Measurements from ENCODE around the gene OSTF1.

OSTF1 gene, protein sequence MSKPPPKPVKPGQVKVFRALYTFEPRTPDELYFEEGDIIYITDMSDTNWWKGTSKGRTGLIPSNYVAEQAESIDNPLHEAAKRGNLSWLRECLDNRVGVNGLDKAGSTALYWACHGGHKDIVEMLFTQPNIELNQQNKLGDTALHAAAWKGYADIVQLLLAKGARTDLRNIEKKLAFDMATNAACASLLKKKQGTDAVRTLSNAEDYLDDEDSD

DNA sequence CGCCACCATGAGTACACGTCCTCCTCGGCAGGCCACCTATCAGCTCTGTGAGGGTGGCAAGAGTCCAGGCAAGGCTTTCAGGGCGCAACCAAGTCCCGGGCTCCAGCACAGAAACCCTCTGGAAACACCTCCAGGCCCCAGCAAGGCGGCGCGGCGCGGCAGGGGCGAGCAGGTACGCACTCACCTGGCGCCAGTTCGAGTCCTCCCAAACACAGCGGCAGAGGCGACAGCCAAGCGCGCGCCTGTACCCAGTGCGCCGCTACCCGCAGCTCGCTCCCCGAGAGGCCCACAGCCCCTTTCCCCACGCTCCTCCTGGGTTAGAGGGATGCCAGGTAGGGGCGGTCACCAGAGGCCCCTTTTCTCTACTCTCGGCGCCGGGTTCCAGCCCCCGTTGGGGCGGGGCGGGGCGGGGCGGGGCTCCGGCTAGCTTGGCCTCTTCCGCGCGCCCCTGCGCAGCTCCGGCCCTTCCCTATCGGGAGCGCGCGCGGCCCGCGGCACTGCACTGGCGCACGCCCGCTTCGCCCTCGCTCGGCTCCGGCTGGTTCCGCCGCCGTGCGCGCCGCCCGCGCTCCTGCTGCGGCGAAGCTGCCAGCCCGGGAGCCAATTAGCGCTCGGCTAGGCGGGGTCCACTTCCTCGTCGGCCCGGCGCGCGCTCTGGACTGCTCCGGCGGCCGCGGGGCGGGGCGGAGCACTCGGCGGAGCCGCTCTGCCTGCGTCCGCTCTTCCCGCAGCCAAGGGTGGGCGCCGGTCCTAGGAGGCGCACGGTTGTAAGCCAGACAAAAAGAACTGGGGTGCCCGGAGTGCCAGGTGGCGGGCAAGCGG lies at the start of gene OSTF1, which contains the start of gene NMRK1:
TSS of gene OSTF1 (plus strand) at position 691 of the 822 bp plus-strand sequence. CDS start 179 bp downstream, outside the sequence.
TSS of gene NMRK1 (minus strand) at position 332 of the 822 bp plus-strand sequence. CDS start 5,040 bp downstream, outside the sequence.
- DNase-seq (ENCODE audit: low read depth in 3 of 3, low spot score in 1 of 3), result peak; percentile 84 to 85 (median 84)

DNA sequence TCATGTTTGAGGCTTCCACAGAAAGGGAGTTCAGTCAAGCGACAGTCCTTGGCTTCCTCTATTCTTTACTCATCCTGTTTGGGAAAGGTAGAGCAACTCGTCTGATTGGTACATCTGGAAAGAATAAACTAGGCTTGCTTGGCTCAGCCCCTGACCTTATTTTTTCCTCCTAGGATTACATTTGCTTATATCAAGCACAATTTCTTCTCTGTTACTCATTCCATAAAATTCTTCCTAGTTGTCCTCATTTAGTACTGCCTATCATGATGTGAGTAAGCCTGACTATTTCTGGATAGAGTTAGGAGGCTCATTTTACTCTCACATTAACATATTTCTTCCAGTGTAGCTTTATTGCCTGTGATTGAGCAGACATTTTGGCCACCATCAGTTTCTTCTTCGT lies 49.3 kb upstream of the OSTF1 start:
- no peak for DNase-seq (ENCODE audit: low read depth in 3 of 3, low spot score in 1 of 3)

DNA sequence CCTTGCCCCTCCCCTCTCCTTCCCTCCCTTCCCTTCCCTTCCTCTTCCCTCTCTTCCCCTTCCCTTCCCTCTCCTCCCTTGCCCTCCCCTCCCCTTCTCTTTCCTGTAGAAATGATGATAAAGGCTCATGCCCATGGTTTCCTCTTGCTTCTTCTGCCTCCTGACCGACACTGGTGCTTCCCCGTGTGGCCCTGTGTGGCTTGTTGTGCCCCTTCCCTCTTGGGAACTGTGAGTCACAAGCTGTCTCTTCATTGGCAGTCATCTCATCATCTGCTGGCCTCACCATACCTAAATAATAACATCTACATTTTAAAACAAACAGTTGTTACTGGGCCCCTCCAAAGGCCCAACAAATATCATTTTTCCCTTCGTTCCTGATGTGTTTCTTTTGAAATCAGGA lies 48.5 kb upstream of the OSTF1 start:
- DNase-seq (ENCODE audit: low read depth in 3 of 3, low spot score in 1 of 3), result no peak

DNA sequence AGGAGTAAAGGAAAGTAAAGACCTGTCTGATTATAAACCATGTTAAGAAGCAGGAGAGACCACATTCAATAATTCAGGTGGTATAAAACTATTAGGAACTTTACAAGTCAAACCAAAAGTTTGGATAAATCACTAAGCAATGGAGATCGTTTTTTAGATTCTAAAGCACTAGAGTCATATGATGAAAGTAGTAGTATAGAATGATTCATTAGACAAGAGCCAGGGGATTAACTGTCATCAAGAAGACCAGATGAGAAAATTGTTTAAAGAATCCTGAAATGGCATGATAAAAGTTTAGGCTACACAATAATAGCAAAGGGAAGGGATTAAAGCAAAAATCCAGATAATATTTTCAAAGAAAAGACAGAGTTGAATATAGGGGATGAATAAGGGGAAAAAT lies 47.3 kb upstream of the OSTF1 start:
- no peak for DNase-seq (ENCODE audit: low read depth in 3 of 3, low spot score in 1 of 3)

DNA sequence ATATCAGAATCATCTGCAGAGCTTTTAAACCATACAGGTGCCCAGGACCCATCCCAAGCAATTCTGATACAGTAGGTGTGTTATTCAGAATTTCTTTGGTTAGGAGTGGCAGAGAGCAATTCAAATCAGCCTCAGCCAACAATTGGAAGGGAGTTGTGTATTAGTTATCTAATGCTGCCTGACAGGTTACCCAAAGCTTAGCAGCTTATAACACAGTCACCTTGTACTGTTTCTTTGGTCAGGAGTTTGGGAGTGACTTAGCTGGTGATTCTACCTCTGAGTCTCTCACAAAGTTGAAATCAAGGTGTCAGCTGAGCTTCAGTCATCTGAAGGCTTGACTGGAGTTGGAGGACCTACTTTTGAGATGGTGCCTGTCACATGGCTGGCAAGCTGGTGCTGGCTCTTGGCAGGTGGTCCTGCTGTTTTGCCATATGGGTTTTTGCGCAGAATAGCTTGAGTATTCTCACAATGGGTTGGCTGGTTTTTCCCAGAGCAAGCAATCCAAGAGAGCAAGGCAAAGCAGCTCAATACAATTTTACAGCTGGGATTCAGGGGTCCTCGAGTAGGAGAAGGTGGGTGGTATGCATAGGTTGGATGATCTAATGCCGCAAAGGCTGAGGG lies 41.5 kb upstream of the OSTF1 start:
- DNase-seq (ENCODE audit: low read depth in 3 of 3, low spot score in 1 of 3), result no peak

DNA sequence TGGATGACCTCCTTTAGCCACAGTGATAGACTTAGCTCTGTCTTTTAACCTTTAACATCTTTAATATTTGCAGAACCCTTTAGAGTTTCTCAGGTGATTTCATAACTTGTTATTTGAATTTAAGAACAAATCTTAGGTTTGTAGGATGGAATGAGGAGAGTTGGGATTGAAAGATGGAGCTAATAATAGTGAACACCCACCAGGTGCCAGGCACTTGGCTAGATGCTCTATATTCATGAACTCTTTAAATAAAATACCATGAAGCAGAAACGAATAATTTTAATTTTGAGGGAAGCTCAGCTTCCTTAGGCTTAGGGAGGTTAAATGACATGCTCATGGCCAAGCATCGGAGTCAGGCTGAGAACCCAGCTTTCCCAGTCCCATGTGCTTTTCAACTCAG lies 40.8 kb upstream of the OSTF1 start:
- no peak for DNase-seq (ENCODE audit: low read depth in 3 of 3, low spot score in 1 of 3)

DNA sequence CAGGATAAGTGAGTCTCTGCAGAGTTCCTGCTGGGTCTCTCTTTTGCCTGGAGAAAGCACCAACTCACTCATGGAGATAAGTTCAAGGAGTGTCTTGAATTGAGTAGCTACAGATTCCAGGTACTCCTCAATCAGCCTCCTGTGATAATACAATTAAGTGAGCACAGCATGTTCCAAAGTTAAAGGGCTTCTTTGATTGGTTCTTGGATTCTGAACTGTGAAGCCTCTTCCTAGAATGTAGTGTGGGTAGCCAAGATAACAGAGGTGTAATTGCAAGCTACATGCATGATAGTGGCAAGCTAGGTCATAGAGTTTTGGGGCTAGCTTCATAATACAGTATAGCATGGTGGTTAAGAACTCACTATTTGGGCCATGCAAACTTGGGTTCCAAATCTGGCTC lies 37.0 kb upstream of the OSTF1 start:
- no peak for DNase-seq (ENCODE audit: low read depth in 3 of 3, low spot score in 1 of 3)

DNA sequence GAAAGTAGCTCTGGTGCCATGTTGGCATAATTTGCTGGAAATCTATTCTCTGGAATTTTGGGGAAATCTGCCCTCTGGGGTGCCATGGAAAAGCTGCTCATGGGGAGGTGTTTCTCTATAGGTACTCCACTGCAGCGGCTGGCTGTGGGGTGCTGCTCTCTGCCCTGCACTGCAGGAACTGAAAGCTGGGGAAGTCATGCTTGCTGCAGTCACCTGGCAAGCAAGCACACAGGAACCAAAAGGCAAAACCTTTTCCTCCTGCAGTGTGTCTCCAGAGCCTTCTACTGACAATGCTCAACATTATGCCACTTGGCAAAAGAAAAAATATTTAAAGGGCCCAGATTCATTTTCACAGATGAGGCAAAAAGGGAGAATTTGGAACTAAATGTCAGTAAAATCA lies 34.4 kb upstream of the OSTF1 start:
- DNase-seq (ENCODE audit: low read depth in 3 of 3, low spot score in 1 of 3), result no peak

DNA sequence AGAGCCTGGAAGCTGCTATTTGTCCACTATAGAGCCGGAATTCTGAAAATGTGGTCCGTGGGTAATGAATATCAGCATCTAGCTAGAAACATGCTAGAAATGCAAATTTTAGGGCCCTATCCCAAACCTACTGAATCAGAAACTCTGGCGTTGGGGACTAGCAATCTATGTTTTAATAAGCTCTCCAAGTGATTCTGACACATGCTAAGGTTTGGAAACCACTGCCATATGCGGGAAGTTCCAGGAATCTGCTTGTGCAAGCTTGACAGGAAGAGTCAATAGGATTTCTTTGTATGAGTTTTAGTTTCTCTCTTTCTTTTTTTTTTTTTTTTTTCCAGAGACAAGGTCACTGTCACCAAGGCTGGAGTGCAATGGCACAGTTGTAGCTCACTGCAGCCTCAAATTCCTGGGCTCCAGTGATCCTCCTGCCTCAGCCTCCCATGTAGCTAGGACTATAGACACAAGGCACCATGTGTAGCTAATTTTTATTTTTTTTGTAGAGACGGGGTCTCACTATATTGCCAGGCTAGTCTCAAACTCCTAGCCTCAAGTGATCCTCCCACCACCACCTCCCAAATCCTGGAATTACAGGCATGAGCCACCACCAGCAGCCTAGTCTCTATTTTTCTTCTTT lies 33.8 kb upstream of the OSTF1 start:
- no peak for DNase-seq (ENCODE audit: low read depth in 3 of 3, low spot score in 1 of 3)

DNA sequence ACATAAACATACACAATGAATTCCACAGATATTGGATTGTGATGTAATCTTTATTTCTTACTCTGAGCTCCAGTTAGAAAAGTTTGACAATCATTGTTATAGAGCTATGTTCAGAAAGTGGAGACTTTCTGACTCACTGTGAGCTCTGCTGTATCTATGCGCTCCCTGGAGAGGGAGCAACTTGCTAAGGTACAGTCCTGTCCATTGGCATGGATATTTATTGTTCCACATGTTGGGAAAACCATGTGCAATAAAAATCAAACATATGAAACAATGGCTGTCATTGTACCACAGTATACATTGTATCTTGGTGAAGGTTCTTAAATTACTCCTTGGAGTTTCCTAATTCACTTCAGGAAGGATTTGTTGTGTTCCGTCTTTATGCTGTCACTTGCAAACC lies 27.1 kb upstream of the OSTF1 start:
- no peak for DNase-seq (ENCODE audit: low read depth in 3 of 3, low spot score in 1 of 3)

DNA sequence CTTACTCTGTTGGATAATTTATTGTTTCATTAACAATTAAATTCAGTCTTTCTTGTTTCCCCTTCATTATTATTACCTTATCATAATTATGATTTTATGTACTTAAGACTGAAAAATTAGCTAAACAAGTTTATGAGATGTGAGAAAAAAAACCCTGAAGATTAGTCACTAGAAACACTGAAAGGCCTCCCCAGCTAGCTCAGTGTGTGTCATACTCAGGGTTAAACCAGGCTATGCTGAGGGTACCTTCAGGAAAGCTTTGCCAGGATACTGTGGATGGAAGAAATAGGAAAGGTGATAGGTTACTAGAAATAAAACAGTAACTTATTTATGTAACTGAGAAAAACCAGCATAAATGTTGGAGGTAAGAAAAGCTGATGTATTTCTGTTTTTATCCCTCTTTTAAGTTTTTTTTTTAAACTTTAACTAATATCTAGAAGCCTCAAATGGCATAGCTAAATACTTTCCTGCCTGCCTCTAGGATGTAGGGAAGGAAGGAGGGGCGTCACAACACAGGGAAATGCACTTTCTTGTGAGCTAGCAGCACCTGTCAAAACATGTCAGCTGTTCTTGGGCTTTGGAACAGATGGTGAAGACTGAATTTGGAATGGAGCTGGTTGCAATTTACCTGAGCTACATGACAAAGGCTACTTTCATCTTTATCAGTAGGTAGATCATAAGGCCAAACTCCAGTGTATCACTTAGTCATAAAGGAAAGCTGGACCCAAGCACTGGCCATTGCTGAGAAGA lies 24.6 kb upstream of the OSTF1 start:
- no peak for DNase-seq (ENCODE audit: low read depth in 3 of 3, low spot score in 1 of 3)

DNA sequence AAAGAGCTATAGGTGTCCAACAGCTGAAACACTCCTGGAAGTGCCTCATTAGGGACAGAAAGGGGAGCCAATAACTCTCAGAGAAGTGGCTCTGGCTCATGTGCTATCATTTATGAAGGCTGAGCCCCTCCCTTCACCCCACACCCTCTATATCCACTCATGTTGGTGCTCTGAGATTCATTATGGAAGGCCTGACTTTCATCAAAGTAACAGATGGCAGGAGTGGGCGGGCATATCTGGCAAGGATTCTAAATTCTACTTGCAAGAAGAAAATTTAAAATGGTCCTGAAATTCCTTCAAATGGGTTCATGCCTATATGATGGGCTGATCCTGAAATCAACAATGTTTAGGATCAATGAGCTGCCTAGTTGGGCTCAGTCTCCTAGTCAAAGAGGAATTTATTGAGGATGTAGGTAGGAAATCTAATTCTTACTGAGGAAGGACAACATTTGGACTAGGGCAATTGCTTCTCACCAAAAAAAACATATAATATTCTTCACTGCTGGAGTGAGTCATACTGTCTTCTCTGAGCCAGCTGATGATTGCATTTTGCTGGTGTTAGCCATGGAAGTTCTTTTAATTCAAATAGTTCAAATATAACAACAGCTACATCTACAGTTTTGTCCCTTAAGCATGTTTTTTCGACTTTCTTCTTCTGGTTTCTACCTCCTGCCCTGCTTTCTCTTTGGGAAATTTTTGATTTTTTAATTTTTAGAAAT lies 23.8 kb upstream of the OSTF1 start:
- DNase-seq (ENCODE audit: low read depth in 3 of 3, low spot score in 1 of 3), result no peak

DNA sequence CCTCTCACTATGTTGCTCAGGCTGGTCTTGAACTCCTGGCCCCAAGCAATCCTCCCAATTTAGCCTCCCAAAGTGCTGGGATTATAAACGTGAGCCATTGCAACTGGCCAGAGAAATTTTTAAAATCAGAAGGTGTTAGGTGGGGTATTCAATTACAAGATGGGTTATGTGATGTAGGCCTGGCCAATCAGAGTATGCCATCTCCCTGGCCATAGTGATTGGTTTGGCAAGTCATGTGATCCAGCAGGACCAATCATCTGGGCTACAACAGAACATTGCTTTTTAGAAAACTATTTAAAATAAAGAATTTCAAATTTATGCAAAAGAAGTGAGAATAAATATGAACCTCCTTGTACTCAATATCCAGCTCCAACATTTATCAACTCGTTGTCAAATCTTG lies 22.8 kb upstream of the OSTF1 start:
- DNase-seq (ENCODE audit: low read depth in 3 of 3, low spot score in 1 of 3), result no peak

DNA sequence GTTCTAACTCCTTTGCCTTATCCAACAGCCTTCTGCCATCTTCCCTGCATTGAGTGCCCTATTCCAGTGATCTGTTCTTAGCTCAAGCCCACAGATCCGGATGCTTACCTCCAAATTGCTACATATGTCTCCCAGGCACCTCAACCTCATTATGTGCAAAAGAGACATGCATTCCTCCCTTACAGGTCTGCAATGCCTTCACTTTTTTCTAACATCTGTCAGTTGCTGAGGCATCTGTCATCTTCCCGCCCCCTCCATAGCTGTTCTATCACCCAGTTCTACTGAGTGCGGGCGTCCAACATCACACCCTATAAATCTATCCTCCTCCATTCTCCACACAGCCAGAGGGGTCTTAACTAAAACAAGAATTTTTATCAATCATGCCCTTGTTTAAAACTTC lies 20.4 kb upstream of the OSTF1 start:
- DNase-seq (ENCODE audit: low read depth in 3 of 3, low spot score in 1 of 3), result no peak

DNA sequence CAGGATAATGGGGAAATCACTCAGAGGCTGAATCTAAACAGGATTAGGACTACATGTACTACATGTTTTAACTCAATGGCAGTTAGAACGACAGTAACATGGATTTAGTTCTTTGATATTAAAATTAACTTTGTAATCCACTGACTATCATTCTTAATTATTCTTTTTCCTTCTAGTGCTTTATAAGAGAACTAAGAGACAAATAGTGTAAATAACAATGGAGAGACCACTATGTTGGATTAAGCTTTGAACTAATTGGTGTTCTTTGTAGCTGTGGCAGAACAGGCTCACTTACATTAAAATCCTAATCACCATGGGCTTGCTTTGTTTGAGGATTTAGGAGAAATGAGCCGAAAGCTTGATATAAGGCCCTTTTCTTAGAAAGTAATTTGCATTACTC lies 19.1 kb upstream of the OSTF1 start:
- no peak for DNase-seq (ENCODE audit: low read depth in 3 of 3, low spot score in 1 of 3)

DNA sequence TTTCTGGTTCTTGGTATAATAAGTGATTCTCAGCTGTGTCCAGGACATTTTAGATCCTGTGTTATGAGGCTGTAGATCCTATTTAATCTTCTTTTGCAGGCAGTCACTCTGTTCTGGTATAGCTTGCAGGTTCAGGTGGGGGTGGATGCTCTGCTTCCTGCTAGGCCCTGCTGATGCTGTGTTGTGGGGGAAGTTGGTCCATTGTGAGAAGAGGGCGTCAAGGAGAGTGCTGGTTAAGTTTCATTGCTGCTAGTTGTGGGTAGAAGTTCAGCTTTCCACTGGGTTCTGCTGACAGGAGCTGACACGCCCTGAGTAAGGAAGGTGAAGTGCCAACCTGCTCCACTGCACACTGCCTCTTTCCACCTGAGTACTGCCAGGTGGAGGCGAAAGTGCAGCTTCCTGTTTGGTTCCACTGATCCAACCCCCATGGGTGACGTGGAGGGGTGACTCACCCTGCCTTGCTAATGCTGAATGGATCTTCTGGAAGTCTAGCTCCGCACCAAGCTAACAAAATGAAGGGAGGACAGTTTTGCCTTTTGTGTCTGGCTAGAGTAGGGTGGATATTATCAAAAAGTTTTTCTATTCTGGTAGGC lies 16.7 kb upstream of the OSTF1 start:
- peak in 2 of 3 donors; percentile 30 to 45 for DNase-seq (ENCODE audit: low read depth in 3 of 3, low spot score in 1 of 3)

DNA sequence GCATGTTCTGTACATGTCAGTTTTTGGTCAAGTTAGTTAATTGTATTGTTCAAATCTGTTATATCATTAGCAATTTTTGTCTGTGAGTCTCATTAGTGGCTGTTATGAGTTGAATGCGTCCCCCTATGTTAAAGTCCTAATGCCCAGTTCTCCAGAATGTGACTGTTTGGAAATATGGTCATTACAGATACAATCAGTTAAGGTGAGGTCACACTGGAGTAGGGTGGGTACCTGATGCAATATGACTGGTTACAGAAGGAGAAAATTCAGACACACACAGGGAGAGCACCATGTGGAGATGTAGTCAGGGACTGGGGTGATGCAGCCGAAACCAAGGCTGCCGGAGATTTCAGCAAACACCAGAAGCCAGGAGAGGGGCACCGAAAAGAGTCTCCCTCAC lies 15.4 kb upstream of the OSTF1 start:
- no peak for DNase-seq (ENCODE audit: low read depth in 3 of 3, low spot score in 1 of 3)

DNA sequence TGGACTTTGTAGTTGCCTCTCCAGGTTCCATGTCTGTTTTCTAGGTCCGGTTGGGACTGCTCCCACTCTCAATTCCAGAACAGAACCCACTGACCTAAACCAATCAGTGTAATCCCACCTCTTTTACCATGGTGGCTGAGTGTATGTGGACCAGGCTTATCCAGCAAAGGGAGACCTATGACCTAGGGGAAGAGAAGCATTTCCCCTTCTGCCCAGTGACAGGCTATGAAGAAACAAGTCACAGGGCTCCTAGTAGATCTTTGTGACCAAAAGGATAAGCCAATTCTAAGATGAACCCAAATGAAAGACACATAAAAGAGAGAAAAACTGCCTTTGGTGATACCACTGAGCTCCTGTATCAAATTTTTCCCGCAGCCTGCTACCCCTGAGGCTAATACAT lies 6.7 kb upstream of the OSTF1 start:
- no peak for DNase-seq (ENCODE audit: low read depth in 3 of 3, low spot score in 1 of 3)

DNA sequence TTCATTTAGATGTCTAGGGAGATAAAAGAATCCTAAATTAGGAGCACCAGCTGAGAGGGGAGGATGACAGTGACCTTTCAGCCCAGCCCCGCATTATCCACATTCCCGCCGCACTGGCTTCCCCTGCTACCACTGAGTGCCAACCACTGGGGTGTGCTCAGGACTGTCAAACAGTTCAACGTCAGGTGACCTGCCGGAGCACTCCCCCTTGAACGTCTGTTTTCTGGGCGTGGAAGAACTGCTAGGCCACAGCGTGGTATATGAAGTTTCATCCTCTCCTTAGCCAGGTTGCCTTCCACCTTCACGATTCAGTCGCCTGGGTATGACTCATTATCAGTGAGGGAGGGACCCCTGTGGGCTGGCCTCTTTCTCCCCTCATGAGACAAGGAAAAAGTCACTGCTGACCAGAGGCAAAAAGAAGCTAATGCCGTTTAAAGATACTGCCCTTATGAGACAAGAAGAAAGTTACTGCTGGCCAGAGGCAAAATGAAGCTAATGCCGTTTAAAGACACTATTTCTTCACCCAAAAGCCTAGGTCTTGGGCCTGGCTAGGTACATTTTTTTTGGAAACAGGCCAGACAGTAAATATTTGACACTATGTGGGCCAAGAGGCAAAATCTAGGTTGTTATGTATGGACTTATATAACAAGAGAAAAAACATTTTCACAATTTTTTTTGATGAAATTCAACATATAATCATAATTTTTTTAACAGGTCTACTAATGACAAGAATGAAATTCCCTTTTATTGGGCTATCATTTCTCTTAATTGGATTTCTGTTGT lies 4.9 kb upstream of the OSTF1 start:
- DNase-seq (ENCODE audit: low read depth in 3 of 3, low spot score in 1 of 3), result no peak
